Activated CD8-positive, alpha-beta memory T cell treated with anti-CD3 and anti-CD28 coated beads, Interleukin-2, amount 50 U/mL, for 4 hours (primary cell): Measurements from ENCODE around the gene TBC1D21.

Source experiments
- DNase-seq: peaks from one replicate; pipeline ENCODE4 v3.0.0-alpha.2; 2020

TBC1D21 gene

DNA sequence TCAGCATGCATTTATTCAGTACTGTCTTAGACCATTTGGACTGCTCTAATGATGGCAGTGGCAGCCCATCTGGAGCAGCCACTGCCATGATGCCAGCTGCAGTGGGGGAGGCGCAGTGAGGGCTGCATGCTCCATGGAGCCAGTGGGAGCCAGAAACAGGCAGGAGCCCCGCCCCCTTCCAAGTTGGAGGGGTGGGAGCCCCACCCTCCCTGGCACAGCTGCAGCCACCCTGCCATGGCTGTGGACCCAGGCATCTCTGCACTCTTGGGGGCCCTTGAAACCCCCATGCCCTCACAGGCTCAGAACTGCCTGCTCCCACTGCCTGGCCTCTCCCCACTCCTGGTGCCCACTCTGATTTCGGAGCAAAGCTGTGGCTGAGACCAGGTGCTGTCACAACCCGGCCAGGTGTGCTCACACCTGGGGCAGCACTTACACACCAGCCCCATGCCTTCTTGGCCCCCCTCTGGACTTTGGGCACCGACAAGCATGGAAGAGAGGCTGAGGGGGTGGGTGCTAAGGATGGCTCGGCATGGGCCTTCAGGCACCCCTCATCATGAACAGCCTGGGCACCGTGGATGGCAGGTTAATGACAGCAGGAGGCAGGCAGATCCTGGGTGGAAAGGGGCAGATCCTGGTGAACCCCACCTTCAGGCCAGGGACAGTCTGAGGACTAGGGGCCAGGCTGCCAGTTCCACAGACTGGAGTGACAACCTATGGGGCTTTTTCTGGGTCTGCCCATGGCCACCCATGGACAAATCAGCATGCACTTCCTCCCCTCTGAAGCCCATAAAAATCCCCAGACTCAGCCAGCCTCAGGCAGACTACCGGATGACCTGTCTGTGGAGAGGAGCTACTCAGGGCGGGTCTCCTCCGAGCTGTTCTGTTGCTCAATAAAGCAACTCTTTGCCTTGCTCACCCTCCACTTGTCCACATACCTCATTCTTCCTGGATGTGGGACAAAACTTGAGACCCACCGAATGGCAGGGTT is 18.3 kb downstream of the TBC1D21 start:
- no peak for DNase-seq

DNA sequence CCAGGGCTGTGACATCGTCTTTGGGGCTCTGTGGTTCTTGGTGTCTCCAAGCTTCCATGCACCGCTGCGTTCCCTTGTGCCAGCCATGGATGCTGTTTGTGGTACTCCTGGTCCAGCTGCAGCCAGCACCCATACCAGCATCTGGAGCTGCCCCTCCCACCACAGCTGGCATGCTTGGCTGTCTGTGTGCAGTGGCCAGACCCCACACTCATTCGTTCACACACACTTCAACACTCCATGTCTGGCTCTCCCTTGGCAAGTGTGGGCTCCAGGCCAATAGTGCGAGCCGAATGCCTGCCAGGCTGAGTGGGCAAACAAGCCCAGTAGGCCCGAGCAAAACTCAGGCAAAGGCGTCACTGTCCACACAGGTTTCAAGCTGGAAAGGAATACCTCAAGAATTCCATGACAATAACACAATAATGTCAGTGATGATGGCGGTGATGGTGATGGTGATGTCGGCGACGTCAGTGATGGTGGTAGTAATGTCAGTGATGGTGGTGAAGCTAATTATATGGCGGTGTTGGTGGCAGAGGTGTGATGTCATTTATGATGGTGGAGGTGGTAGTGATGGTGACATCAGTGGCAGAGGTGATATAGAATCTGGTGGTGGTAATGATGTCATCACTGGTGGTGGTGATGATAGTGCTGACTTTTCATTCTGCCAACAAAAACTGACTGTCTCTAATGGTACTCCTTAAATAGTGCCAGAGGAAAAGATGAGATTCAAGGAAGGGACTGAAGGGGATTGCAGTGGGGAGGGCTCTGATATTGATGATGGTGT is 19.3 kb downstream of the TBC1D21 start:
- DNase-seq, result no peak

GRCh38 chr15:73894133-73894814 is 20.9 kb downstream of the TBC1D21 start:
- DNase-seq, result no peak

- peak; percentile 40 for DNase-seq
Observed at GRCh38 chr15:73897441-73898261, 24.3 kb downstream of the TBC1D21 start.

DNA sequence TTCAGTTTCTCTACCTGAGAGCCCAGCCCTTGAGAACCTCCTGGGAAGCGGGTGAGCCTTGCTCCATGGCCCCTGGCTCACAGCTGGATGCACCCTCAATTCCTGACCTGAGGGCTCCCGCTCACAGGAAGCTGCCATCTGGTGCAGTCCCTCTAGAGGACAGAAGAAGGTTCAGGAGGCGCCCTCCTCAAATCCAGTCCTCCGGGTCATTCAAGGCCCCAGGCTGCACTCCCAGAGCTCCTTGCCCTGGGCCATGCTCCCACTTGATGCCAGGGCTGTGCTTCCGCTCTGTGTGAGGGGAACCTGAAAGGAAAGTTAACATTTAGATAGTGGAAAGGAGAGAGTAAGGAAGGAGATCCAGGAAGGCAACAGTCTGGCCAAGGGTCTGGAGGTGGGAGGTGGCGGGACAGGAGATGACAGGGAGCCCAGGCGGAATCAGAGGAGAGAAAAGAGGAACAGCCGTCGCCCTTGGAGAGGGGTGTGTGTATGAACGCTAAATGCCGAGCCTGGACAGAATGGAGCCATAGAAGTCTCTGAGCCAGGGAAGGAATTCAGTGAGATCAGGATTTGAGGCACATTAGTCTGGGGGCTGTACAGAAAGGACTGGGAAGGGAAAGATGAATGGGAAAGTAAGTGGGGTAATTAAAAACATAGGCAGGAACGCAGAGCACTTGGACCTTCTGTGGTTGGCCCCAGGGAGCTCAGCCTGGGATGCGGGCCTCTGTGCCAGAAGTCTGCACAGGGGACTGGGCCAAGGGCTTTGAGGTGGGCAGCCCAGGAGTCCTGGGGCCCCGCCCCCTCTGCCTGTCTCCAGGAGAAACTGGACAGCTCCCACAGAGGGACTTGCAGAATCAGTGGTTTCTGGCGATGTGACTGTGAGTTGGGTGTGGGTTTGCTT is 26.1 kb downstream of the TBC1D21 start:
- DNase-seq, result no peak

DNA sequence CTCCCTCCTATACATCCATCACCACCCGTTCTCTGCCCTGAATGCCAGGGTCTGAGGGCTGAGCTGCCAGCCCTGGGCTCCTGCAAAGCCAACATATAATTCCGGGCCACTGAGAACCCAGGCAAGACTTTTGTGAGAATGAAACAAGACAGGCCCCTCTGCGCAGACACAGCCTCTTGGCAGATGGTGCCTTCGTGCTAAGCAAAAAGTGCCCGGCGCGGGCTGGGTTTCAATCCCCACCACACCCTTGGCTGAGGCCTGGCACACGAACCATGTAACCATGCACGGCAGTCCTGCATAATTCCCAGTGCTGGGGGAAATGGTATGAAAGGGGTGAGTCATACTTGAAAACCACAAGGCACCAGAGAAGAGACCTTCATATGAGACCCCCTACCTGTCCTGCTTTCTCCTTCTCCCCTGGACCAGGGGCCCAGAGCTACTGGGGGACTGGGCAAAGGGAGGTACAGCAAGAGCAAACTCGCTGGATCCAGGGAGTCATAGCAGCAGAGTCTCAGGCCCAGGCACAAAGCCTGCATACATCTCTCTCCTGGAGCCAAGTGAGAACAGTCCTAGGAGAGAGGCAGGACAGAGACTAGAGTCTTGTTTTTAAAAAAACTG is 26.8 kb downstream of the TBC1D21 start:
- no peak for DNase-seq

DNA sequence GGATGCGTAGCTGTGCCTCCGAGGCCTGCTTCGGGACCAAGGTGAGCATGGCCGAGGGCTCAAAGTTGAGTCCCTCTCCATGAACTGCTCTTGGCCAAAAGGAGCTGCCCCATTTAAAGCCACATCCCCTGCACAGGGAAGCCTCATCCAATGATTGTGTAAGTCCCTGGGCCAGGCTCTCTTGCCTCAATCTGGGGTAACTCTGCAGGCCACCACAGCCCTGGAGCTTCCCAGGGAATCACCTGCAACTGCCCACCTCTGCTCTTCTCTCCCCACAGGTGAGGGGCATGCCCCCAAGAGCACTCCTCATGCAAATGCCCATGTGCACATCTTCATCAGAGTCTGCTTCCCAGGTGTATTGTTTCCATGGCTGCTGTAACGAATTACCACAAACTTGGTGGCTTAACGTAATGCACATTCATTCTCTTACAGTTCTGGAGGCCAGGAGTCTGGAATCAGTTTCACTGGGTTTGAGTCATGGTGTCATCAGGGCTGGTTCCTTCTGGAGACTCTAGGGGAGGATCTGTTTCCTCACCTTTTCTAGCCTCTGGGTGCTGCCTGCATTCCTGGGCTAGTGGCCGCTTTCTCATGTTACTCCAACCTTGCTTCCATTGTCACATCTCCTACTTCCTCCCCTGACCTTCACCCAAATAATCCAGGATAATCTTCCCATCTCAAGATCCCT is 27.9 kb downstream of the TBC1D21 start:
- no peak for DNase-seq

DNA sequence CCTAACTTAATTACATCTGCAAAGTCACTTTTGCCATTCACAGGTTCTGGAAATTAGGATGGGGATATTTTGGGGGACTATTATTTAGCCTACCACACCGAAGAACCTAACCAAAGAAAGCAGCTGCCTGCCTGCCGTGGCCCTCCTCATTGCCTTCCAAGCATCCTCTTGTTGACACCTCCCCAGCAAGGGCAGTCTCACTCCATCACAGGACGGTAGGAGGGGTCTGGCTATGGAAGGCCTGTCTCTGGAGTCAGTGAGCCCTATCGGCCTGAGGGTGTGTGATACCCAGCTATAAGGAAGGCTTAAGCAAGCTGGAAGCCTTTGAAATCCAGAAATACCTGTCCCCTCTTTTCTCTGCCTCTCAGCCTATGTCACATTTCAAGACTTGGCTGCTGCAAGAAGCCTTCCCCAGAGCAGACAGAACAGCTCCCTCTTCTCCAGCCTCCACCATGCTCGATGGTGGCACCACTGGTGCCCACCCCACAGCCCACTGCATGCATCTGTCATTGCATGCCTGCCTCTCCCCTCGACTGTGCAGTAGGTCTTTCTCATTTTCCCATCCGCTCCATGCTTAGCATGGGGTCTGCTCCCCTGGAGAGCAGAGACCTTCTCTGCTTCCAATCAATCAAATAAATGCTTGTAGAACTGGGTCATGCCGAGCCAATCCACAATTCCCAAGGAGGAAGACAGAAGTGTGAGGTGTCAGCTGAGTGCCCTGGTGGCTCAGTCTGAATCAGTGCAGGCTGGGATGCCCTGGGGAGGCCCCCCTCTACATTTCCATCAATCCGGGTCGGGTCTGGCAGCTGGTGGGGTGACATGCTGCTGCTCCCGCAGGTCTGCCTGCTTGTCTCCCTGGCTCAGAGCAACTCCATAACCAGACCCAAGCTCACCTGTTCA is 29.0 kb downstream of the TBC1D21 start:
- DNase-seq, result no peak

GRCh38 chr15:73904026-73904815 is 30.9 kb downstream of the TBC1D21 start:
- no peak for DNase-seq

- no peak for DNase-seq
Observed at GRCh38 chr15:73905225-73905827, 32.0 kb downstream of the TBC1D21 start.

DNA sequence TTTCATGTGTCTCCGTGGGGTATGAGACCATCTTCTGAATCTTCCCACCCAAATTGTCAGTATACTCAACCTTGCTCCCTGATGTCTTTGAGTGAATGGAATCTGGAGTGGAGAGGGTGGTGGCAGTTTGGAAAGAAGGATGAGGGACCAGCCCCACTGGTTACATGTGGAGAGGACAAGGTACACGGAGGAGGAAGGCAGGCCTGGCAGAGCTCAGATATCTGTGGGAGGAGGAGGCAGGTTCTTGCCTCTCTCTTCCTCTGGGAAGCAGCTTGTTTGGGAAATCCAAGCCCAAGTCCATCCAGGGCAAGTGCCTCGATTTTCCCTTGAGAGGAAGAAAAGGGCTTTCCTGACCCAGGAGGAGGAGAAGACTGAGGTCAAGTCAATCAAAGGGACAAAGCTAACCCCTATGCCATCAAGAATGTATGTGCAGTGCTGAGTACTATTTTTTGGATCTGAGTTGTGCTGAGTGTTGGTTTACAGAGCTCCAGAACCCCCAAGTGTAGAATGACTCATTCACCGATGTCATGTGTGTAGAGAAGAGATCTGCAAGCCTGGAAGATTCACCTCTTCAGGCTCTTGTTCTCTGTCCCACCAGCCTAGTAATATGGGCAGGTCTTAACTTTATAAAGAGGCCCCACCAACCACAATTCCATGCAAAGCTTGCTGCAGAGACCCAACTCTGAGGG is 33.1 kb downstream of the TBC1D21 start:
- no peak for DNase-seq

DNA sequence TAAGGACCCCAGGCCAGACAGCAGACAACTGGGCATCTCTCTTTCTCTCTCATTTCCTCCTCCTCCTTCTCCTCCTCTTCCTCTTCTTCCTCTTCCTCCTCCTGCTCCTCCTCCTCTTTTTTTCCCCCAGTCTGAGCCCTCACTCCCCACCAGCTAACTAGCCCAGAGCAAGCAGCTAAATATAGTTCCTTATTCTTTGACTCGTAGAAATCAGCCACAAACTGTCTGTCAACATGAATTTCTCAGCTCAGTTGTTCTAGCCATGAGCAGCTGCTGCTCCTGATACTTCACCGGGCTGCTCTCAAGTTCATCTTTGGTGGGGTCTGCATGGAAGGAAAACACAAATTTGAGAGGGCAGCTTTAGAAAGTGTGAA is 33.7 kb downstream of the TBC1D21 start:
- DNase-seq, result no peak

GRCh38 chr15:73908030-73908821 is 34.9 kb downstream of the TBC1D21 start:
- peak; percentile 77 for DNase-seq

GRCh38 chr15:73908822-73909122 is 35.4 kb downstream of the TBC1D21 start:
- no peak for DNase-seq

DNA sequence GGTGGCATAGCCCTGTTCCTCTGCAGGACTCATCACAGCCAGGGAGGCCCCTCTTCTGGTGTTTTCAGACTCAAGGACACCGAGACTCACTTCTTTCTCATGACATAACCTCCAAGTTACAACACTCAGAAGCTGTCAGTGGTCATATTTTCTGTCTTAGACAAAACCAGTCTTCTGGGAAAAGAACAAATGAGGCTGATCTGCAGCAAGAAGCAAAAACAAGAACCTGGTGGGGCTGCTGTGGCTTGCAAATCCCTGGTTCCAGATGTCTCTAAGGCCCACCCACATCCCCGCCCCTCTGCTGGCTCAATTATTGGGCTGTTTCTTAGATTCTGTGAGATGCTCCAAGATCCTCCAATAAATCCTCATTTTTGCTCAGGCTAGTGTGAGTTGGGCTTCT is 36.3 kb downstream of the TBC1D21 start:
- DNase-seq, result no peak

GRCh38 chr15:73910522-73911303 is 37.3 kb downstream of the TBC1D21 start:
- DNase-seq, result no peak
